HepG2 (cell line): ENCODE data around the gene FASTKD1. TPM values are rescaled to one million over a fixed set of nuclear protein-coding genes. Genes with fewer than 3 reads are reported as not detected.

Experiments used
- ARID3A ChIP-seq: IDR thresholded peaks from 2 replicates; pipeline ENCODE4 v1.6.1; 2012; ENCODE audit warnings: low read depth, low read length, improper control_type of control experiment
- ATF2 ChIP-seq: sonication (generic); formaldehyde crosslinking; IDR thresholded peaks from 2 replicates; pipeline ENCODE4 v1.4.0; 2020; ENCODE audit warnings: missing genetic modification reagents
- ETV6 ChIP-seq: sonication (generic); formaldehyde crosslinking; conservative IDR thresholded peaks from 2 replicates; pipeline ENCODE4 v1.4.0; 2020; ENCODE audit warnings: missing genetic modification reagents
- JUND ChIP-seq: sonication (generic); formaldehyde crosslinking; IDR thresholded peaks from 2 replicates; pipeline ENCODE4 v1.8.0; 2022; ENCODE audit warnings: mild to moderate bottlenecking, missing genetic modification reagents
- MIER3 ChIP-seq: IDR thresholded peaks from 2 replicates; pipeline ENCODE4 v1.6.1; 2016; ENCODE audit warnings: missing compliant biosample characterization, borderline replicate concordance
- MIXL1 ChIP-seq: IDR thresholded peaks from 2 replicates; pipeline ENCODE4 v1.6.1; 2016
- NR2C2 ChIP-seq: sonication (generic); formaldehyde crosslinking; IDR thresholded peaks from 2 replicates; pipeline ENCODE4 v1.4.0; 2020; ENCODE audit warnings: missing genetic modification reagents, mild to moderate bottlenecking, moderate library complexity, borderline replicate concordance
- RAD21 ChIP-seq: fragments of 450-650 bp; formaldehyde crosslinking; IDR thresholded peaks from 2 replicates; pipeline ENCODE4 v1.5.0; 2020; ENCODE audit warnings: mild to moderate bottlenecking
- SMC3 ChIP-seq: IDR thresholded peaks from 2 replicates; pipeline ENCODE4 v1.6.1; 2011; ENCODE audit warnings: low read length, improper control_type of control experiment
- SOX5 ChIP-seq: IDR thresholded peaks from 2 replicates; pipeline ENCODE4 v1.6.1; 2016; ENCODE audit warnings: borderline replicate concordance
- THAP11 ChIP-seq: IDR thresholded peaks from 2 replicates; pipeline ENCODE4 v1.6.1; 2016; ENCODE audit warnings: missing biosample characterization, missing genetic modification reagents
- XRCC5 ChIP-seq: fragments of 200-400 bp; formaldehyde crosslinking; optimal IDR thresholded peaks from 2 replicates; pipeline ENCODE3; 2017; ENCODE audit warnings: mild to moderate bottlenecking, low read length
- ZFAT ChIP-seq: sonication (generic); formaldehyde crosslinking; conservative IDR thresholded peaks from 2 replicates; pipeline ENCODE4 v1.8.1; 2023; ENCODE audit warnings: missing genetic modification reagents, inconsistent platforms
- ZNF17 ChIP-seq: sonication (generic); formaldehyde crosslinking; IDR thresholded peaks from 2 replicates; pipeline ENCODE4 v1.5.0; 2020; ENCODE audit warnings: mild to moderate bottlenecking, missing genetic modification reagents
- ZNF276 ChIP-seq: sonication (generic); formaldehyde crosslinking; IDR thresholded peaks from 2 replicates; pipeline ENCODE4 v1.4.0; 2020; ENCODE audit warnings: mild to moderate bottlenecking, low read depth, missing genetic modification reagents
- ZNF83 ChIP-seq: sonication (generic); formaldehyde crosslinking; IDR thresholded peaks from 2 replicates; pipeline ENCODE4 v1.4.0; 2020; ENCODE audit warnings: missing genetic modification reagents, mild to moderate bottlenecking, borderline replicate concordance
- polyA plus RNA-seq, 8 experiments: library from polyadenylated mRNA; depleted of rRNA in 3 of 8; stranded (reverse) in 7 of 8; unstranded in 1 of 8; fragments of >200 nt; fragmentation: Illumina TruSeq in 4 of 8; extraction: Trizol in 4 of 8; gene quantifications; 2 replicates each; pipeline versions ENCODE4 v1.2.1 to v1.2.3, GENCODE V29; 2011 to 2016; ENCODE audit warnings: low read depth in 4 of 8, missing spikeins in 1 of 8, mixed read lengths in 1 of 8; ENCODE audit not compliant: insufficient read depth in 1 of 8
- total RNA-seq, 5 experiments: library from RNA; depleted of rRNA; stranded (reverse); fragments of >200 nt; fragmentation: Illumina TruSeq; extraction: Trizol; gene quantifications; 2 replicates each; pipeline ENCODE4 v1.2.3, GENCODE V29; 2016; ENCODE audit warnings: low read depth in 1 of 5

Gene FASTKD1
- total and polyA plus RNA-seq, 2 of the 13 experiments (the other 11 are each of a cell fraction or from before 2014, with no cell fraction given): 35.0 to 38.0 TPM

GRCh38 chr2:169528271-169528701 is 45.4 kb downstream of the FASTKD1 start (continued):
- TF ChIP-seq ATF2 (CRISPR knock-in tag) (no peak), ZFAT (no peak), SMC3 (peak; percentile 94), MIER3 (CRISPR knock-in tag) (peak; percentile 60; the same call in 1 of the 2 replicates), NR2C2 (CRISPR knock-in tag) (peak; percentile 20; the same call in 1 of the 2 replicates), SOX5 (CRISPR knock-in tag) (peak; percentile 48; the same call in 1 of the 2 replicates), ZNF276 (CRISPR knock-in tag) (no peak), ZNF83 (CRISPR knock-in tag) (no peak), THAP11 (peak; percentile 51; the same call in 1 of the 2 replicates), JUND (CRISPR knock-in tag) (no peak), ETV6 (0 out of 2 replicates have a peak, but pooled peaks have one; percentile 31), MIXL1 (CRISPR knock-in tag) (peak; percentile 86), RAD21 (CRISPR knock-in tag) (peak; percentile 68; the same call in 1 of the 2 replicates), ARID3A (no peak), ZNF17 (CRISPR knock-in tag) (no peak), XRCC5 (peak; percentile 58)
